Osteoblast (primary cell): ENCODE data around the gene MBP. TPM values are rescaled to one million over a fixed set of nuclear protein-coding genes. Genes with fewer than 3 reads are reported as not detected.

Experiments
- DNase-seq: peaks from one replicate; pipeline ENCODE4 v3.0.0; 2011; ENCODE audit warnings: low spot score, mixed read lengths; ENCODE audit not compliant: insufficient read length; ENCODE audit errors: missing footprints
- H2AFZ ChIP-seq: 2 replicates; pipeline ENCODE4 v1.6.0; 2011; ENCODE audit warnings: mild to moderate bottlenecking, low read length
- H3K27ac ChIP-seq: 2 replicates; pipeline ENCODE4 v1.5.1; 2011; ENCODE audit warnings: mild to moderate bottlenecking, low read depth, low read length, moderate library complexity
- H3K27me3 ChIP-seq: 2 replicates; pipeline ENCODE4 v1.6.0; 2012; ENCODE audit warnings: mild to moderate bottlenecking, control low read depth, inconsistent platforms, low read length, moderate library complexity; ENCODE audit not compliant: insufficient read depth
- H3K36me3 ChIP-seq: 2 replicates; pipeline ENCODE4 v1.5.1; 2011; ENCODE audit warnings: mild to moderate bottlenecking, low read length, control low read depth, moderate library complexity; ENCODE audit not compliant: insufficient read depth
- H3K4me1 ChIP-seq: 2 replicates; pipeline ENCODE4 v1.5.1; 2011; ENCODE audit warnings: mild to moderate bottlenecking, low read length, control low read depth, moderate library complexity; ENCODE audit not compliant: insufficient read depth
- H3K4me2 ChIP-seq: 2 replicates; pipeline ENCODE4 v1.6.0; 2011; ENCODE audit warnings: mild to moderate bottlenecking, low read length; ENCODE audit not compliant: insufficient read depth
- H3K4me3 ChIP-seq: fragments of 200-600 bp; sonication (generic); 3 replicates; pipeline ENCODE4 v1.5.1; 2012; ENCODE audit warnings: mild to moderate bottlenecking, low read length, inconsistent platforms; ENCODE audit not compliant: insufficient read depth
- H3K79me2 ChIP-seq: 2 replicates; pipeline ENCODE4 v1.6.0; 2012; ENCODE audit warnings: mild to moderate bottlenecking, low read length, control low read depth, inconsistent platforms; ENCODE audit not compliant: insufficient read depth
- H3K9me3 ChIP-seq: 2 replicates; pipeline ENCODE4 v1.5.1; 2011; ENCODE audit warnings: low read depth, low read length, control low read depth
- H4K20me1 ChIP-seq: 2 replicates; pipeline ENCODE4 v1.6.0; 2012; ENCODE audit warnings: mild to moderate bottlenecking, low read length, control low read depth; ENCODE audit not compliant: insufficient read depth
- CTCF ChIP-seq: IDR thresholded peaks from 2 replicates; pipeline ENCODE4 v1.5.1; 2011; ENCODE audit warnings: mild to moderate bottlenecking, low read depth, low read length, moderate library complexity; ENCODE audit errors: extremely low read depth
- total RNA-seq: library from RNA; depleted of rRNA; stranded (reverse); fragments of >200 nt; gene quantifications from 2 replicates; pipeline ENCODE4 v1.2.3, GENCODE V29; 2012

Gene MBP
- total RNA-seq, 1 donor = 2.2 TPM

GRCh38 chr18:77014538-77014937 lies 118.0 kb downstream of the MBP start:
- Histone ChIP-seq H2AFZ (no peak overlapping the region), H3K4me3 (no peak overlapping the region), H3K79me2 (no peaks in the 10 kb centered on the region), H3K4me2 (no peak overlapping the region), H3K4me1 (no peaks in the 10 kb centered on the region), H4K20me1 (no peaks in the 10 kb centered on the region), H3K36me3 (no peaks in the 10 kb centered on the region), H3K27me3 (peaks cover 11% of the 10 kb centered on the region), H3K9me3 (no peaks in the 10 kb centered on the region), H3K27ac (no peak overlapping the region)
- TF ChIP-seq CTCF = no peak
- DNase-seq = no peak

DNA sequence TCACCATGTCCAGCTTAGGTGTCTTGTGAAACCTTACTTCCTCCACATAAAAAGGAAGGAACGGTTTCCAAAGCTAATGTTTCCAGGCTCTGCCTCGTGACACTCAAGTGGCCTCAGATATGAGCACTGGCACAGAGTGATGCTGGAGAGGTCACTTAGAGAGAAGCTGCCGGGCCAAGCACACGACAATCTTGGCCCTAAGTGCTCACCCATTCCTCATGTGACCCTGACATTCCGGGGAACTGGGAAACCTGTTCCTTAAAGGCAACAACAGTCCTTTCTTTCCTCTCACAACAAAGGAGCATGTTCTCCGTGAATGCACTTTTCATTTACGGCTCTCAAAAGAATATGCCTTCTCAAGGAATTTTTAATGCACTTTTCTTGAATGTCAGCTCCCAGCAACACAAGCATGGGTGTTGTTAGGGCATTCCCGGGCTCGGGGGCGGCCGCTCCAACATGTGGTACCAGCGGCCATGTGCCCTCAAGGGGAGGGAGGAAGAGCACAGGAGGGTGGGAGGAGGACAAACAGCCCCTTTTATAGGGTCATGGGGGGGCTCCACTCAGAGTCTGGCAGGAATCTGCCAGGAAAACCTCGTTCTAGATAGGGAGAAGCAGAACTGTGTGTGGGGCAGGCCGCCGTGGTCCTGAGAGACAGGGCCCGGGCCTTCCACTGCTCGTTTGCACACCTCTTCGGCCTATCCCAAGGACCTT lies 118.6 kb downstream of the MBP start:
- no peak for DNase-seq
- no peaks in the 10 kb centered on the region for H3K36me3 ChIP-seq
- H3K27me3 ChIP-seq = peaks cover 11% of the 10 kb centered on the region

GRCh38 chr18:77012806-77013541 lies 119.6 kb downstream of the MBP start:
- no peaks in the 10 kb centered on the region for H3K79me2 ChIP-seq
- H4K20me1 ChIP-seq = no peaks in the 10 kb centered on the region
- no peak overlapping the region for H3K4me3 ChIP-seq
- H3K4me2 ChIP-seq = no peak overlapping the region
- no peaks in the 10 kb centered on the region for H3K36me3 ChIP-seq
- H3K9me3 ChIP-seq = no peaks in the 10 kb centered on the region
- H3K27ac ChIP-seq = no peak overlapping the region
- H3K4me1 ChIP-seq = no peaks in the 10 kb centered on the region
- peak; percentile 80 for DNase-seq
- H2AFZ ChIP-seq = no peak overlapping the region
- H3K27me3 ChIP-seq = peaks cover 13% of the 10 kb centered on the region
- no peak for TF ChIP-seq CTCF

More for the DNA sequence above, 118.6 kb downstream of the MBP start:
- Histone ChIP-seq H3K27ac (no peak overlapping the region), H3K9me3 (no peaks in the 10 kb centered on the region), H3K4me3 (no peak overlapping the region), H3K79me2 (no peaks in the 10 kb centered on the region), H3K4me2 (no peak overlapping the region), H4K20me1 (no peaks in the 10 kb centered on the region), H2AFZ (no peak overlapping the region), H3K4me1 (no peaks in the 10 kb centered on the region)
- no peak for TF ChIP-seq CTCF

DNA sequence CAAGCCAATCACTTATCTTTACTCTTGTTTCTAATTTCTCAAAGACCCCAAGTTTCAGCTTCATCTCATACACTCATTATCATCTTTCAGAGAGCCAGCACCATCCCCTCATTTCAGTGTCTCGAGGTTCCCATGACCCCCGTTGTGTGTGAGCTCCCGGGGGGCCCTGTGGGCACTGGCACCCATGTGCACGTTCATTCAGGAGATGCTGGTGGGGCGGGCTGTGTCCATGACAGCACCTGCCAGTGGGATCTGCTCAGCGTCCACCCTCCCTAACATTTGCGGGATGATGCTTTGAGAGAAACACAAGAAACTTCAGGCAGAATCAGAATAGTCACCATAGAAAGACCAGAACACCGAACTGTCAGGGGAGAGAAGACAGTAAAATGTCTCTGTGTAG lies 120.5 kb downstream of the MBP start:
- no peak for TF ChIP-seq CTCF
- Histone ChIP-seq H3K9me3 (no peaks in the 10 kb centered on the region), H3K36me3 (no peaks in the 10 kb centered on the region), H3K4me2 (no peak overlapping the region), H2AFZ (no peak overlapping the region), H3K4me1 (no peaks in the 10 kb centered on the region), H3K4me3 (no peak overlapping the region), H3K27me3 (peaks cover 19% of the 10 kb centered on the region), H3K79me2 (no peaks in the 10 kb centered on the region), H3K27ac (no peak overlapping the region), H4K20me1 (no peaks in the 10 kb centered on the region)
- peak; percentile 43 for DNase-seq
